H9 (cell line): ENCODE data around the gene MSH3. TPM values are rescaled to one million over a fixed set of nuclear protein-coding genes. Genes with fewer than 3 reads are reported as not detected.
"Not testable (repeated sequence)": the region's sequence is repeated elsewhere in the genome, so short reads cannot be mapped to it uniquely, and the experiment has no call there.

Experiments used
- DNase-seq: peaks from one replicate; pipeline ENCODE4 v3.0.0-alpha.2; 2017
- H2AFZ ChIP-seq: one replicate; pipeline ENCODE4 v1.6.1; 2013; ENCODE audit warnings: mild to moderate bottlenecking, low read length, control low read depth, moderate library complexity
- H2AK5ac ChIP-seq: 2 replicates; pipeline ENCODE4 v1.6.1; 2013; ENCODE audit warnings: low read length, control low read depth, mixed read lengths; ENCODE audit not compliant: insufficient read length
- H2BK120ac ChIP-seq: one replicate; pipeline ENCODE4 v1.6.1; 2013; ENCODE audit warnings: low read depth, mild to moderate bottlenecking, low read length, control low read depth, inconsistent platforms; ENCODE audit not compliant: poor library complexity, severe bottlenecking
- H2BK12ac ChIP-seq: 2 replicates; pipeline ENCODE4 v1.6.1; 2013; ENCODE audit warnings: low read length, control low read depth, mixed read lengths, low read depth; ENCODE audit not compliant: insufficient read length
- H2BK15ac ChIP-seq: 2 replicates; pipeline ENCODE4 v1.6.1; 2013; ENCODE audit warnings: low read depth, low read length, control low read depth
- H2BK20ac ChIP-seq: one replicate; pipeline ENCODE4 v1.6.1; 2013; ENCODE audit warnings: low read depth, mild to moderate bottlenecking, low read length, control low read depth, inconsistent platforms; ENCODE audit not compliant: poor library complexity, severe bottlenecking
- H2BK5ac ChIP-seq: 2 replicates; pipeline ENCODE4 v1.6.1; 2013; ENCODE audit warnings: low read length, control low read depth, mixed read lengths; ENCODE audit not compliant: insufficient read length
- H3K14ac ChIP-seq: 2 replicates; pipeline ENCODE4 v1.6.1; 2013; ENCODE audit warnings: low read length, control low read depth; ENCODE audit not compliant: insufficient read depth
- H3K18ac ChIP-seq: 2 replicates; pipeline ENCODE4 v1.6.1; 2013; ENCODE audit warnings: low read depth, mild to moderate bottlenecking, mixed read lengths, low read length, control low read depth; ENCODE audit not compliant: insufficient read length
- H3K23ac ChIP-seq: 2 replicates; pipeline ENCODE4 v1.6.1; 2013; ENCODE audit warnings: low read length, control low read depth, mixed read lengths, low read depth; ENCODE audit not compliant: insufficient read length
- H3K23me2 ChIP-seq: 2 replicates; pipeline ENCODE4 v1.6.1; 2013; ENCODE audit warnings: low read depth, mild to moderate bottlenecking, mixed read lengths, low read length, control low read depth; ENCODE audit not compliant: insufficient read length, poor library complexity, severe bottlenecking
- H3K27ac ChIP-seq: 2 replicates; pipeline ENCODE4 v1.5.1; 2013; ENCODE audit warnings: low read length, control low read depth, mixed read lengths, low read depth; ENCODE audit not compliant: insufficient read length
- H3K27me3 ChIP-seq: 2 replicates; pipeline ENCODE4 v1.6.1; 2013; ENCODE audit warnings: low read length, control low read depth, inconsistent platforms; ENCODE audit not compliant: insufficient read depth
- H3K4ac ChIP-seq: 2 replicates; pipeline ENCODE4 v1.6.1; 2013; ENCODE audit warnings: low read depth, mild to moderate bottlenecking, control low read depth, inconsistent platforms, low read length, moderate library complexity
- H3K4me1 ChIP-seq: 2 replicates; pipeline ENCODE4 v1.6.1; 2013; ENCODE audit warnings: low read length, control low read depth, inconsistent platforms; ENCODE audit not compliant: insufficient read depth
- H3K4me2 ChIP-seq: 2 replicates; pipeline ENCODE4 v1.6.1; 2013; ENCODE audit warnings: low read length, control low read depth, mixed read lengths; ENCODE audit not compliant: insufficient read length, insufficient read depth
- H3K56ac ChIP-seq: 2 replicates; pipeline ENCODE4 v1.6.1; 2013; ENCODE audit warnings: low read depth, mild to moderate bottlenecking, mixed read lengths, low read length, control low read depth; ENCODE audit not compliant: insufficient read length
- H3K79me1 ChIP-seq: 2 replicates; pipeline ENCODE4 v1.6.1; 2013; ENCODE audit warnings: low read depth, mild to moderate bottlenecking, moderate library complexity, low read length, control low read depth, inconsistent platforms; ENCODE audit not compliant: insufficient read depth, poor library complexity, severe bottlenecking
- H3K79me2 ChIP-seq: 2 replicates; pipeline ENCODE4 v1.6.1; 2013; ENCODE audit warnings: low read length, control low read depth, inconsistent platforms; ENCODE audit not compliant: insufficient read depth
- H3K9ac ChIP-seq: 2 replicates; pipeline ENCODE4 v1.6.1; 2013; ENCODE audit warnings: low read length, control low read depth, mixed read lengths; ENCODE audit not compliant: insufficient read length; ENCODE audit errors: extremely low read depth
- H3K9me3 ChIP-seq: one replicate; pipeline ENCODE4 v1.6.1; 2013; ENCODE audit warnings: low read depth, low read length, inconsistent platforms; ENCODE audit not compliant: control insufficient read depth
- H3T11ph ChIP-seq: one replicate; pipeline ENCODE4 v1.6.1; 2013; ENCODE audit warnings: mild to moderate bottlenecking, low read length, control low read depth, inconsistent platforms
- H4K20me1 ChIP-seq: one replicate; pipeline ENCODE4 v1.6.1; 2013; ENCODE audit not compliant: control insufficient read depth, insufficient read length, insufficient read depth
- H4K5ac ChIP-seq: 2 replicates; pipeline ENCODE4 v1.6.1; 2013; ENCODE audit warnings: low read depth, mild to moderate bottlenecking, mixed read lengths, low read length, control low read depth; ENCODE audit not compliant: insufficient read length
- H4K8ac ChIP-seq: replicated peaks from 2 replicates; pipeline ENCODE4 v1.6.1; 2013; ENCODE audit warnings: low read length, control low read depth, mixed read lengths, low read depth; ENCODE audit not compliant: insufficient read length
- H4K91ac ChIP-seq: 2 replicates; pipeline ENCODE4 v1.6.1; 2013; ENCODE audit warnings: low read depth, mild to moderate bottlenecking, moderate library complexity, mixed read lengths, low read length, control low read depth; ENCODE audit not compliant: insufficient read length
- H3K27ac Mint-ChIP-seq, 3 experiments: 2 replicates in 2 of 3; 3 replicates in 1 of 3; pipeline ENCODE4 v1.8.0; 2020 to 2021; ENCODE audit warnings: mixed read lengths in 3 of 3, mild to moderate bottlenecking in 1 of 3, moderate library complexity in 1 of 3
- H3K27me3 Mint-ChIP-seq: 2 replicates; pipeline ENCODE4 v1.8.0; 2021; ENCODE audit warnings: low read depth, mild to moderate bottlenecking, moderate library complexity, mixed read lengths
- H3K36me3 Mint-ChIP-seq, 3 experiments: 2 replicates in 2 of 3; 3 replicates in 1 of 3; pipeline ENCODE4 v1.8.0; 2020 to 2021; ENCODE audit warnings: low read depth in 3 of 3, mixed read lengths in 3 of 3; ENCODE audit not compliant: insufficient read depth in 1 of 3
- H3K4me1 Mint-ChIP-seq, 2 experiments: 2 replicates each; pipeline ENCODE4 v1.8.0; 2020; ENCODE audit warnings: mixed read lengths in 2 of 2
- H3K4me3 Mint-ChIP-seq, 2 experiments: 2 replicates in 1 of 2; 3 replicates in 1 of 2; pipeline ENCODE4 v1.8.0; 2020 to 2021; ENCODE audit warnings: mild to moderate bottlenecking in 2 of 2, mixed read lengths in 2 of 2, moderate library complexity in 1 of 2
- H3K9me3 Mint-ChIP-seq, 2 experiments: 2 replicates in 1 of 2; 3 replicates in 1 of 2; pipeline ENCODE4 v1.8.0; 2020; ENCODE audit warnings: mild to moderate bottlenecking in 2 of 2, mixed read lengths in 2 of 2, moderate library complexity in 1 of 2
- WGBS: extraction: QIAGEN DNeasy Blood & Tissue Kit; methylation state at CpG from one replicate; pipeline ENCODE4 v1.1.7; 2013; ENCODE audit warnings: missing lambda C conversion rate, low lambda C conversion rate, mixed read lengths; ENCODE audit not compliant: insufficient read length; ENCODE audit errors: extremely low coverage; 5-methylcytosine and 5-hydroxymethylcytosine counted together
- total RNA-seq: library from RNA; stranded (reverse); gene quantifications from 2 replicates; pipeline ENCODE4 v1.2.1, GENCODE V29; 2021
- TF ChIP-seq, protein P1 (sequence below): fragments of 200-600 bp; sonication (generic); conservative IDR thresholded peaks from 3 replicates; pipeline ENCODE4 v1.8.0; 2021; ENCODE audit warnings: antibody characterized with exemption, mild to moderate bottlenecking

The MSH3 gene
- total RNA-seq, 1 experiment from 2014 or later, result 17.3 TPM

DNA sequence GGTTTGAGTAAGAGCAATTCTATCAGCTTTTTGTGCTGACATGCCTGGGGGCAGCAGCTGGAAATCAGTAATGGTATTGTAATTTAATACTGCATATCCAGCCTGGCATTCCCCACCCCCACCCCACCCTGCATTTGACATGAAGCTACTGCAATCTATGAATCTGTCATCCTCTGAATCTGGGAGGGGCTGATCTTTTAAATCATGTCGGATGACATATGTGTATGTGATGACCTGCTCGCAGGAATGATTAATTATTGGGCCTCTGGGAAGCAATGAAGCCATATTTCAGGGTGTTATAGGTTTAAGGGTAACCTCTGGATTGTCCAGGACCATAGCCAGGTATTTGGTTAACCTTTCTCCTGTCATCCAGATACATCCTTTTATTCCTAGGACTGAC lies 241.1 kb downstream of the MSH3 start:
- H3K56ac ChIP-seq, result no peak overlapping the region
- peaks cover 0 to 5% of the 10 kb centered on the region in 2 experiments; a peak in 1 of 4 replicates for H3K4me1 Mint-ChIP-seq
- no peaks in the 10 kb centered on the region; a peak in 2 of 5 replicates for H3K9me3 Mint-ChIP-seq
- no peak overlapping the region for H4K5ac ChIP-seq
- no peaks in the 10 kb centered on the region for H3K79me2 ChIP-seq
- H4K8ac ChIP-seq, result no peak overlapping the region
- H3K18ac ChIP-seq, result no peak overlapping the region
- no CpG with 5 or more reads among the region's 2 CpGs for WGBS
- no peak overlapping the region for H3K27ac ChIP-seq
- no peaks in the 10 kb centered on the region for H3K4me1 ChIP-seq
- no peaks in the 10 kb centered on the region for H3K23me2 ChIP-seq
- no peak overlapping the region for H2BK5ac ChIP-seq
- no peaks in the 10 kb centered on the region for H3K9me3 ChIP-seq
- H3T11ph ChIP-seq, result no peak overlapping the region
- H2AFZ ChIP-seq, result no peak overlapping the region
- no peaks in the 10 kb centered on the region for H4K20me1 ChIP-seq
- H3K4ac ChIP-seq, result no peak overlapping the region
- H3K27me3 Mint-ChIP-seq, result no peaks in the 10 kb centered on the region
- DNase-seq, result no peak
- H2BK15ac ChIP-seq, result no peak overlapping the region
- H3K4me2 ChIP-seq, result no peak overlapping the region
- no peak overlapping the region for H3K9ac ChIP-seq
- no peak overlapping the region for H3K23ac ChIP-seq
- no peak overlapping the region for H2BK20ac ChIP-seq
- no peak overlapping the region for H3K4me3 Mint-ChIP-seq
- no peak overlapping the region for H2AK5ac ChIP-seq
- peaks cover 3 to 10% (median 3%) of the 10 kb centered on the region in 3 experiments for H3K36me3 Mint-ChIP-seq
- no peaks in the 10 kb centered on the region for H3K79me1 ChIP-seq
- no peak overlapping the region for H2BK120ac ChIP-seq
- TF ChIP-seq, protein P1, sequence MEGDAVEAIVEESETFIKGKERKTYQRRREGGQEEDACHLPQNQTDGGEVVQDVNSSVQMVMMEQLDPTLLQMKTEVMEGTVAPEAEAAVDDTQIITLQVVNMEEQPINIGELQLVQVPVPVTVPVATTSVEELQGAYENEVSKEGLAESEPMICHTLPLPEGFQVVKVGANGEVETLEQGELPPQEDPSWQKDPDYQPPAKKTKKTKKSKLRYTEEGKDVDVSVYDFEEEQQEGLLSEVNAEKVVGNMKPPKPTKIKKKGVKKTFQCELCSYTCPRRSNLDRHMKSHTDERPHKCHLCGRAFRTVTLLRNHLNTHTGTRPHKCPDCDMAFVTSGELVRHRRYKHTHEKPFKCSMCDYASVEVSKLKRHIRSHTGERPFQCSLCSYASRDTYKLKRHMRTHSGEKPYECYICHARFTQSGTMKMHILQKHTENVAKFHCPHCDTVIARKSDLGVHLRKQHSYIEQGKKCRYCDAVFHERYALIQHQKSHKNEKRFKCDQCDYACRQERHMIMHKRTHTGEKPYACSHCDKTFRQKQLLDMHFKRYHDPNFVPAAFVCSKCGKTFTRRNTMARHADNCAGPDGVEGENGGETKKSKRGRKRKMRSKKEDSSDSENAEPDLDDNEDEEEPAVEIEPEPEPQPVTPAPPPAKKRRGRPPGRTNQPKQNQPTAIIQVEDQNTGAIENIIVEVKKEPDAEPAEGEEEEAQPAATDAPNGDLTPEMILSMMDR, result no peak
- no peaks in the 10 kb centered on the region for H3K27me3 ChIP-seq
- H3K14ac ChIP-seq, result no peak overlapping the region
- H4K91ac ChIP-seq, result no peak overlapping the region
- H2BK12ac ChIP-seq, result no peak overlapping the region
- H3K27ac Mint-ChIP-seq, result no peak overlapping the region

DNA sequence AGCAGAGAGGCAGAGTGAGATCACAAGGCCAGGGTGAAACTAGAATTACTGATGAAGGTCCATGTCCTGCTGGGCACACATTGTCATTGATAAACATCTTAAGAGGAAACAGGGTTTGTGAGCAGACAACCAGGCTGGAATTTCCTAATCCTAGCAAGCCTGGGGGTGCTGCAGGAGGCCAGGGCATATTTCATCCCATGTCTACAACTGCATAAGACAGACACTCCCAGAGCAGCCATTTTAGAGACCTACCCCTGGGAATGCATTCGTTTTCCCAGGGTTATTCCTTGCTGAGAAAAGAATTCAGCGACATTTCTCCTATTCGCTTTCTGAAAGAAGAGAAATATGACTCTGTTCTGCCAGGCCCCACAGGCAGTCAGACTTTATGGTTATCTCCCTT lies 248.2 kb downstream of the MSH3 start:
- not testable (repeated sequence) for H3K27me3 Mint-ChIP-seq

More for the DNA sequence above, 248.2 kb downstream of the MSH3 start:
- not testable (repeated sequence) for H2BK12ac ChIP-seq, H3K4me1 Mint-ChIP-seq, H3K79me2 ChIP-seq, H2BK20ac ChIP-seq, H3T11ph ChIP-seq, H3K4me1 ChIP-seq, H3K27me3 ChIP-seq, H3K9me3 ChIP-seq, H3K27ac Mint-ChIP-seq, H3K56ac ChIP-seq, H2BK120ac ChIP-seq, H2BK15ac ChIP-seq, H3K27ac ChIP-seq, H4K91ac ChIP-seq, H3K4me2 ChIP-seq, H3K14ac ChIP-seq, H3K18ac ChIP-seq, H3K23ac ChIP-seq, H3K23me2 ChIP-seq, H3K9ac ChIP-seq, H2AK5ac ChIP-seq, H3K79me1 ChIP-seq, H4K5ac ChIP-seq, H3K4ac ChIP-seq, H2AFZ ChIP-seq, H4K20me1 ChIP-seq, H3K4me3 Mint-ChIP-seq, DNase-seq, H4K8ac ChIP-seq, H2BK5ac ChIP-seq
- no CpG with 5 or more reads among the region's 3 CpGs for WGBS
- Mint-ChIP-seq H3K9me3 (peaks cover 14 to 20% of the 10 kb centered on the region in 2 experiments), H3K36me3 (peaks cover 14 to 26% (median 23%) of the 10 kb centered on the region in 3 experiments)
